Non-pigmented ciliary epithelial cell (primary cell): ENCODE measurements around the gene CFAP65.

Experiments used
- DNase-seq: peaks from one replicate; pipeline ENCODE4 v3.0.0-alpha.2; 2010; ENCODE audit warnings: low read depth

CFAP65 gene

GRCh38 chr2:218962859-218963492 lies 78.3 kb downstream of the CFAP65 start:
- no peak for DNase-seq

GRCh38 chr2:218961651-218962570 lies 79.4 kb downstream of the CFAP65 start:
- no peak for DNase-seq

- no peak for DNase-seq
Measured at GRCh38 chr2:218961229-218961628, 80.1 kb downstream of the CFAP65 start.

GRCh38 chr2:218960309-218961165 lies 80.8 kb downstream of the CFAP65 start:
- no peak for DNase-seq

- no peak for DNase-seq
Measured at GRCh38 chr2:218959761-218960308, 81.5 kb downstream of the CFAP65 start.

DNA sequence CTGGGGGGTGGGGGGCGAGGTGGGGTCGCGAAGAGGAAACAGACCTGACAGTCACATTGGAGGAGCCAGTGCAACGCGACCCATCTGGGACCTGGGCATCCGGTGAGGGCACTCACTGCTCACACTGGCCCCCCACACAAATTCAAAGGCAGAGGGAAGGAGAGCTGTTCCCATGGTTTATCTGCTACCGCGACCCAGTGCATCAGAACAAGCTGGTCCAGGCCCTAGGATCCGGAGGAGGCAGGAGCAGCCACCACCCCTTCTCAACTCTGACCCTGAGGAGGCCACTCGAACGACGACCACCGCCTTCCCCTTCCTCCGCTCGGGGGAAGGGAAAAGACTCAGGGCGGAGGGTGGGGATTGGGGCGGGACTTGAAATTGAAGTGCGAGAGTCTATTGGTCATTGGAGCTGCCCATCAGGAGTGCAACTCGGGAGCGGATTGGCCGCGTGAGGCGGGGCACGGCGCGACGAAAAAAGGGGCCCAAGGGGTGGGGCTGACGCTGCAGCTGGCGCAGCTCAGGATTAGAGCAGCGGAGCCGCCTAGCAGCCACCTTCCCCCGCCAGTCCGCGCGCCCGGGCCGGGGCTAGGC lies 82.1 kb downstream of the CFAP65 start, which contains the start of gene CDK5R2:
Gene CDK5R2, plus strand, starts transcription at position 526 of the 591 bp plus-strand sequence. CDS start 155 bp downstream, outside the sequence.
- DNase-seq, result no peak

- no peak for DNase-seq
Measured at GRCh38 chr2:218958276-218958675, 83.0 kb downstream of the CFAP65 start.

GRCh38 chr2:218957671-218958070 lies 83.6 kb downstream of the CFAP65 start:
- no peak for DNase-seq

DNA sequence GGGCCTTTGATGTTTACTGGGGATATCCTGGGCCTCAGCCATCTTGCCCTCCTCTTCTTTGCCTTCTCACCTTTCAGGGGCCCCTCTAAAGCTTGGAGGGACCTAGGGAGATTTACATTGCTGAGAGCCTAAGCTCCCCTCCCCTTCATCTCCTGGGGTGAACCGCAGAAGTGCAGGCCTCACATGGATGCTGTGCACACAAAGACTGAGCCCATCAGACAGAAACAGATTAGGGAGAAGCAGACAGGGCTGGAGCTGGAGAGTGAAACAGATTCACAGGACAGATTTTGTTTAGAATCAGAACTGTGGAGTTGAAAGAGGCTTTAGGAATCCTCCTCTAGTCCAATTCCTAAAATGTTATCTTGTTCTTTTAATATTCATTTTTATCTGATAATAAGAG lies 85.3 kb downstream of the CFAP65 start:
- DNase-seq, result no peak

GRCh38 chr2:218954541-218955300 lies 86.6 kb downstream of the CFAP65 start:
- no peak for DNase-seq

DNA sequence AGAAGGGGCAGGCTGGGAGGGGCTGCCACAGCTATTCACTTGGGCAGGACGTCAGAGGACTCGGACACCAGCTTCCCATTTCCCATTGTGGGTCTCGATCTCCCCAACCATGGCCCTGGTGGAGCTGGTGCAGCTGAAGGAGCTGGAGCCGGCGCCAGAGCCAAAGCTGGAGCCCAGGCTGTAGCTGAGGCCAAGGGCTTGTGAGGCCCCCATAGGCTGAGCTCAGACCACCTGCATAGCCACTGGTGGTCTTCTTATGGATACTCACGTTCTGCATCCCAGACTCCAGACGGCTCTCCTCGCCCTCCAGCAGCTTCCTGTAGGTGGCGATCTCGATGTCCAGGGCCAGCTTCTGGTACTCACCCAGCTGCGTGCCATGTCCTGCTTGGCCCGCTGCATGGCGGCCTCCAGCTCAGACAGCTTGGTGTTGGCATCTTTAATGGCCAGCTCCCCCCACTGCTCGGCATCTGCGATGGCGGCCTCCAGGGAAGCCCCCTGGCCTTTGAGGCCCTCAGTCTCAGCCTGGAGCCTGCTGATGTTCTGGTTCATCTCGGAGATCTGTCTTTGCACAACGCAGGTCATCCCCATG lies 87.9 kb downstream of the CFAP65 start:
- no peak for DNase-seq
